IMR-90 (cell line): Measurements from ENCODE around the gene LRRC26. TPM values are rescaled to one million over a fixed set of nuclear protein-coding genes. Genes with fewer than 3 reads are reported as not detected.

Source experiments
- CHD1 ChIP-seq: IDR thresholded peaks from 2 replicates; pipeline ENCODE4 v1.6.1; 2012; ENCODE audit warnings: low read depth, low read length, improper control_type of control experiment
- CTCF ChIP-seq: conservative IDR thresholded peaks from 2 replicates; pipeline ENCODE4 v1.5.1; 2012; ENCODE audit warnings: mild to moderate bottlenecking, low read depth, low read length, improper control_type of control experiment
- MXI1 ChIP-seq: IDR thresholded peaks from 2 replicates; pipeline ENCODE4 v1.6.1; 2012; ENCODE audit warnings: low read depth, mild to moderate bottlenecking, low read length, moderate library complexity, borderline replicate concordance
- RAD21 ChIP-seq: IDR thresholded peaks from 2 replicates; pipeline ENCODE4 v1.6.1; 2012; ENCODE audit warnings: low read length, improper control_type of control experiment
- polyA plus RNA-seq, 3 experiments: library from polyadenylated mRNA; depleted of rRNA; stranded (reverse); fragments of >200 nt; gene quantifications; 2 replicates each; pipeline ENCODE4 v1.2.3, GENCODE V29; 2012; ENCODE audit warnings: low replicate concordance in 1 of 3
- total RNA-seq: library from RNA; depleted of rRNA; stranded (reverse); fragments of >200 nt; gene quantifications from 2 replicates; pipeline ENCODE4 v1.2.3, GENCODE V29; 2012

LRRC26 gene
- total and polyA plus RNA-seq, 2 of the 4 experiments (the other 2 are of a cell fraction), result not detected

- TF ChIP-seq RAD21 (no peak), CTCF (no peak), CHD1 (no peak), MXI1 (peak; percentile 71; the same call in 1 of the 2 replicates)
These were observed 30.7 kb upstream of the LRRC26 start, which contains the start of gene TPRN (continued) for GRCh38 chr9:137200311-137201204.
